ENCODE data around the gene ZNF792. TPM values are rescaled to one million over a fixed set of nuclear protein-coding genes. Genes with fewer than 3 reads are reported as not detected.

ZNF792 gene
- total and polyA plus RNA-seq, 2 of the 8 experiments (the other 6 are each of a cell fraction or from before 2014, with no cell fraction given), result 2.5 to 7.2 TPM

DNA sequence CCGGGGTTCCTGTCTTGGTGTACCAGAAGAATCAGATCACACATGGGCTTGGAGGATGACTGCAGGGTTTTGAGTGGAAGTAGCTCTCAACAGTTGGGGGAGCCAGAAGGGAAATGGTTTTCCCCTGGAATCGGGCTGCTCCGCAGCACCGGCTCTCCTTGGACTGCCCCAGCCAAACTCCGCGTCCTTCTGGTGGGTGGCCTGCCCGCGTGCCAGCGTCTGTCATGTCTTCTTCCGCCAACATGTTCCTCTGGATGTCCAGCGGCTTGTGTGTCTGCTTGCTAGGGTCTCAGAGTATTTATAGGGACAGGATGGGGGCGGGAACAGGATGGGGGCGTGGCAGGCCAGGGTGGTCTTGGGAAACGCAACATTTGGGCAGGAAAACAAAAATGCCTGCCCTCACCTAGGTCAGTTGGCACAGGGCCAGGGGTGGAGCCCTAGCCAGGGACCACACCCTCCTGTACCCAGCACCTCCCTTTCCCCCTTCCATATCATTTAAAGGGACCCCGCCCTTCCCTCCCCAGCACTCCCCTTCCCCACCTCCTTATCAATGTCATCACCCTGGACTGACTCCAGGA, 38.7 kb downstream of the ZNF792 start:
- ChIA-PET POLR2A (ENCODE audit: partially characterized antibody) (interaction anchor here (0.6 to 1.0 kb wide), 4 partner anchors 11 to 144 kb away, joined by 3 read pairs; no protein-coding TSS in a partner anchor), CTCF (ENCODE audit: partially characterized antibody) (interaction anchor here (0.8 kb wide), 1 partner anchor 88 kb away, joined by 3 read pairs; no protein-coding TSS in a partner anchor)
- FAIRE-seq, result no peak
- Histone ChIP-seq H2BK120ac (replicated peaks; ENCODE audit: low read depth, low read length) (no peak overlapping the region), H3K79me2 (ENCODE audit: control insufficient read depth in 1 of 2, insufficient read depth in 2 of 2, low read length in 2 of 2) (no peaks in the 10 kb centered on the region), H3K27ac (ENCODE audit: low read depth, low read length) (no peak overlapping the region), H3K4me3 (ENCODE audit: extremely low read depth in 1 of 4, insufficient read depth in 2 of 4, low read depth in 3 of 4, low read length in 4 of 4) (no peak overlapping the region), H3K9ac (replicated peaks in 1 of 4; ENCODE audit: extremely low read depth in 1 of 4, low read depth in 3 of 4, low read length in 3 of 4) (no peak overlapping the region), H4K5ac (ENCODE audit: insufficient read length, low read depth, low read length) (no peak overlapping the region), H2BK15ac (ENCODE audit: low read length) (no peak overlapping the region), H3K4me1 (replicated peaks in 1 of 4; ENCODE audit: control insufficient read depth in 3 of 4, insufficient read depth in 4 of 4, low read length in 3 of 4) (no peaks in the 10 kb centered on the region), H3K23ac (ENCODE audit: insufficient read length) (no peak overlapping the region), H3K4me2 (ENCODE audit: insufficient read depth in 1 of 2, low read depth in 2 of 2, low read length in 2 of 2) (no peak overlapping the region), H3K14ac (ENCODE audit: insufficient read length) (no peak overlapping the region), H3K18ac (ENCODE audit: extremely low read depth, low read length) (no peak overlapping the region), H4K91ac (replicated peaks; ENCODE audit: insufficient read length, low read length) (no peak overlapping the region), H2BK5ac (ENCODE audit: low read depth, low read length) (no peak overlapping the region), H2BK12ac (ENCODE audit: low read depth, low read length) (no peak overlapping the region), H2AFZ (ENCODE audit: low read length) (no peak overlapping the region), H3K23me2 (ENCODE audit: low read depth, low read length) (no peaks in the 10 kb centered on the region), H3K36me3 (ENCODE audit: control insufficient read depth in 2 of 4, insufficient read depth in 4 of 4, low read length in 3 of 4) (no peaks in the 10 kb centered on the region), H2BK20ac (ENCODE audit: low read length) (no peak overlapping the region), H4K8ac (ENCODE audit: extremely low read depth, insufficient read depth, low read length) (no peak overlapping the region), H3K79me1 (ENCODE audit: low read depth, low read length) (no peaks in the 10 kb centered on the region), H2AK5ac (ENCODE audit: low read depth, low read length) (no peak overlapping the region), H3K56ac (replicated peaks; ENCODE audit: insufficient read length, low read depth, low read length) (no peak overlapping the region), H3K4ac (replicated peaks; ENCODE audit: insufficient read length, low read depth, low read length) (no peak overlapping the region), H3K27me3 (replicated peaks in 1 of 4; ENCODE audit: control insufficient read depth in 3 of 4, extremely low read depth in 1 of 4, insufficient read depth in 3 of 4, low read length in 3 of 4) (no peaks in the 10 kb centered on the region), H3K9me3 (ENCODE audit: insufficient read depth in 2 of 2, low read depth in 1 of 2, low read length in 1 of 2) (no peaks in the 10 kb centered on the region; a peak in 1 of 4 replicates), H4K20me1 (replicated peaks in 1 of 2; ENCODE audit: control insufficient read depth in 1 of 2, insufficient read depth in 2 of 2, low read length in 2 of 2) (no peaks in the 10 kb centered on the region)
- no peak for DNase-seq (ENCODE audit: low read depth in 1 of 2, low spot score in 2 of 2)
- 90% methylated on average over 13 of the region's 15 CpGs; no CpG with 5 or more reads in 1 of the 2 experiments for WGBS, 2 experiments (ENCODE audit: extremely low coverage in 1 of 2, insufficient coverage in 1 of 2, insufficient read length in 1 of 2, insufficient replicate concordance in 2 of 2, low coverage in 1 of 2, low lambda C conversion rate in 2 of 2, missing lambda C conversion rate in 1 of 2)
- TF ChIP-seq NRF1 (IDR thresholded peaks at IDR 0.05; ENCODE audit: low read depth, low read length), result no peak
- no peak for TF ChIP-seq SIRT6 (IDR thresholded peaks at IDR 0.05; ENCODE audit: low read length)
- TF ChIP-seq PHF8 (conservative IDR thresholded peaks at IDR 0.05; ENCODE audit: low read depth, low read length), result no peak
- no peak for TF ChIP-seq CHD1 (IDR thresholded peaks at IDR 0.05; ENCODE audit: low read depth, low read length)
- no peak for TF ChIP-seq MAX (IDR thresholded peaks at IDR 0.05)
- TF ChIP-seq RNF2 (IDR thresholded peaks at IDR 0.05; ENCODE audit: borderline replicate concordance, low read depth, low read length, missing control alignments, poor library complexity, severe bottlenecking), result no peak
- no peak for TF ChIP-seq POLR2A (IDR thresholded peaks at IDR 0.05; ENCODE audit: control extremely low read depth in 1 of 2, low read depth in 2 of 2, low read length in 2 of 2)

Measured in H1 (cell line).